H9 (cell line): ENCODE data around the gene WNT9A. TPM values are rescaled to one million over a fixed set of nuclear protein-coding genes. Genes with fewer than 3 reads are reported as not detected.

Experiments used
- DNase-seq: peaks from one replicate; pipeline ENCODE4 v3.0.0-alpha.2; 2017
- H2AFZ ChIP-seq: one replicate; pipeline ENCODE4 v1.6.1; 2013; ENCODE audit warnings: mild to moderate bottlenecking, low read length, control low read depth, moderate library complexity
- H2AK5ac ChIP-seq: 2 replicates; pipeline ENCODE4 v1.6.1; 2013; ENCODE audit warnings: low read length, control low read depth, mixed read lengths; ENCODE audit not compliant: insufficient read length
- H2BK120ac ChIP-seq: one replicate; pipeline ENCODE4 v1.6.1; 2013; ENCODE audit warnings: low read depth, mild to moderate bottlenecking, low read length, control low read depth, inconsistent platforms; ENCODE audit not compliant: poor library complexity, severe bottlenecking
- H2BK12ac ChIP-seq: 2 replicates; pipeline ENCODE4 v1.6.1; 2013; ENCODE audit warnings: low read length, control low read depth, mixed read lengths, low read depth; ENCODE audit not compliant: insufficient read length
- H2BK15ac ChIP-seq: 2 replicates; pipeline ENCODE4 v1.6.1; 2013; ENCODE audit warnings: low read depth, low read length, control low read depth
- H2BK20ac ChIP-seq: one replicate; pipeline ENCODE4 v1.6.1; 2013; ENCODE audit warnings: low read depth, mild to moderate bottlenecking, low read length, control low read depth, inconsistent platforms; ENCODE audit not compliant: poor library complexity, severe bottlenecking
- H2BK5ac ChIP-seq: 2 replicates; pipeline ENCODE4 v1.6.1; 2013; ENCODE audit warnings: low read length, control low read depth, mixed read lengths; ENCODE audit not compliant: insufficient read length
- H3K14ac ChIP-seq: 2 replicates; pipeline ENCODE4 v1.6.1; 2013; ENCODE audit warnings: low read length, control low read depth; ENCODE audit not compliant: insufficient read depth
- H3K18ac ChIP-seq: 2 replicates; pipeline ENCODE4 v1.6.1; 2013; ENCODE audit warnings: low read depth, mild to moderate bottlenecking, mixed read lengths, low read length, control low read depth; ENCODE audit not compliant: insufficient read length
- H3K23ac ChIP-seq: 2 replicates; pipeline ENCODE4 v1.6.1; 2013; ENCODE audit warnings: low read length, control low read depth, mixed read lengths, low read depth; ENCODE audit not compliant: insufficient read length
- H3K23me2 ChIP-seq: 2 replicates; pipeline ENCODE4 v1.6.1; 2013; ENCODE audit warnings: low read depth, mild to moderate bottlenecking, mixed read lengths, low read length, control low read depth; ENCODE audit not compliant: insufficient read length, poor library complexity, severe bottlenecking
- H3K27ac ChIP-seq: 2 replicates; pipeline ENCODE4 v1.5.1; 2013; ENCODE audit warnings: low read length, control low read depth, mixed read lengths, low read depth; ENCODE audit not compliant: insufficient read length
- H3K27me3 ChIP-seq: 2 replicates; pipeline ENCODE4 v1.6.1; 2013; ENCODE audit warnings: low read length, control low read depth, inconsistent platforms; ENCODE audit not compliant: insufficient read depth
- H3K4ac ChIP-seq: 2 replicates; pipeline ENCODE4 v1.6.1; 2013; ENCODE audit warnings: low read depth, mild to moderate bottlenecking, control low read depth, inconsistent platforms, low read length, moderate library complexity
- H3K4me1 ChIP-seq: 2 replicates; pipeline ENCODE4 v1.6.1; 2013; ENCODE audit warnings: low read length, control low read depth, inconsistent platforms; ENCODE audit not compliant: insufficient read depth
- H3K4me2 ChIP-seq: 2 replicates; pipeline ENCODE4 v1.6.1; 2013; ENCODE audit warnings: low read length, control low read depth, mixed read lengths; ENCODE audit not compliant: insufficient read length, insufficient read depth
- H3K56ac ChIP-seq: 2 replicates; pipeline ENCODE4 v1.6.1; 2013; ENCODE audit warnings: low read depth, mild to moderate bottlenecking, mixed read lengths, low read length, control low read depth; ENCODE audit not compliant: insufficient read length
- H3K79me1 ChIP-seq: 2 replicates; pipeline ENCODE4 v1.6.1; 2013; ENCODE audit warnings: low read depth, mild to moderate bottlenecking, moderate library complexity, low read length, control low read depth, inconsistent platforms; ENCODE audit not compliant: insufficient read depth, poor library complexity, severe bottlenecking
- H3K79me2 ChIP-seq: 2 replicates; pipeline ENCODE4 v1.6.1; 2013; ENCODE audit warnings: low read length, control low read depth, inconsistent platforms; ENCODE audit not compliant: insufficient read depth
- H3K9ac ChIP-seq: 2 replicates; pipeline ENCODE4 v1.6.1; 2013; ENCODE audit warnings: low read length, control low read depth, mixed read lengths; ENCODE audit not compliant: insufficient read length; ENCODE audit errors: extremely low read depth
- H3K9me3 ChIP-seq: one replicate; pipeline ENCODE4 v1.6.1; 2013; ENCODE audit warnings: low read depth, low read length, inconsistent platforms; ENCODE audit not compliant: control insufficient read depth
- H3T11ph ChIP-seq: one replicate; pipeline ENCODE4 v1.6.1; 2013; ENCODE audit warnings: mild to moderate bottlenecking, low read length, control low read depth, inconsistent platforms
- H4K20me1 ChIP-seq: one replicate; pipeline ENCODE4 v1.6.1; 2013; ENCODE audit not compliant: control insufficient read depth, insufficient read length, insufficient read depth
- H4K5ac ChIP-seq: 2 replicates; pipeline ENCODE4 v1.6.1; 2013; ENCODE audit warnings: low read depth, mild to moderate bottlenecking, mixed read lengths, low read length, control low read depth; ENCODE audit not compliant: insufficient read length
- H4K8ac ChIP-seq: replicated peaks from 2 replicates; pipeline ENCODE4 v1.6.1; 2013; ENCODE audit warnings: low read length, control low read depth, mixed read lengths, low read depth; ENCODE audit not compliant: insufficient read length
- H4K91ac ChIP-seq: 2 replicates; pipeline ENCODE4 v1.6.1; 2013; ENCODE audit warnings: low read depth, mild to moderate bottlenecking, moderate library complexity, mixed read lengths, low read length, control low read depth; ENCODE audit not compliant: insufficient read length
- H3K27ac Mint-ChIP-seq, 3 experiments: 2 replicates in 2 of 3; 3 replicates in 1 of 3; pipeline ENCODE4 v1.8.0; 2020 to 2021; ENCODE audit warnings: mixed read lengths in 3 of 3, mild to moderate bottlenecking in 1 of 3, moderate library complexity in 1 of 3
- H3K27me3 Mint-ChIP-seq: 2 replicates; pipeline ENCODE4 v1.8.0; 2021; ENCODE audit warnings: low read depth, mild to moderate bottlenecking, moderate library complexity, mixed read lengths
- H3K36me3 Mint-ChIP-seq, 3 experiments: 2 replicates in 2 of 3; 3 replicates in 1 of 3; pipeline ENCODE4 v1.8.0; 2020 to 2021; ENCODE audit warnings: low read depth in 3 of 3, mixed read lengths in 3 of 3; ENCODE audit not compliant: insufficient read depth in 1 of 3
- H3K4me1 Mint-ChIP-seq, 2 experiments: 2 replicates each; pipeline ENCODE4 v1.8.0; 2020; ENCODE audit warnings: mixed read lengths in 2 of 2
- H3K4me3 Mint-ChIP-seq, 2 experiments: 2 replicates in 1 of 2; 3 replicates in 1 of 2; pipeline ENCODE4 v1.8.0; 2020 to 2021; ENCODE audit warnings: mild to moderate bottlenecking in 2 of 2, mixed read lengths in 2 of 2, moderate library complexity in 1 of 2
- H3K9me3 Mint-ChIP-seq, 2 experiments: 2 replicates in 1 of 2; 3 replicates in 1 of 2; pipeline ENCODE4 v1.8.0; 2020; ENCODE audit warnings: mild to moderate bottlenecking in 2 of 2, mixed read lengths in 2 of 2, moderate library complexity in 1 of 2
- WGBS: extraction: QIAGEN DNeasy Blood & Tissue Kit; methylation state at CpG from one replicate; pipeline ENCODE4 v1.1.7; 2013; ENCODE audit warnings: missing lambda C conversion rate, low lambda C conversion rate, mixed read lengths; ENCODE audit not compliant: insufficient read length; ENCODE audit errors: extremely low coverage; 5-methylcytosine and 5-hydroxymethylcytosine counted together
- total RNA-seq: library from RNA; stranded (reverse); gene quantifications from 2 replicates; pipeline ENCODE4 v1.2.1, GENCODE V29; 2021
- TF ChIP-seq, protein P1 (sequence below): fragments of 200-600 bp; sonication (generic); conservative IDR thresholded peaks from 3 replicates; pipeline ENCODE4 v1.8.0; 2021; ENCODE audit warnings: antibody characterized with exemption, mild to moderate bottlenecking

The WNT9A gene
- total RNA-seq, 1 experiment from 2014 or later = 0.77 TPM

- Histone ChIP-seq H3K14ac (no peak overlapping the region; the same call in 1 of the 2 replicates), H2BK12ac (no peak overlapping the region), H2BK5ac (no peak overlapping the region), H2AFZ (no peak overlapping the region), H3K79me2 (no peaks in the 10 kb centered on the region), H3K4me2 (no peak overlapping the region), H3T11ph (no peak overlapping the region), H3K23ac (no peak overlapping the region), H3K56ac (no peak overlapping the region), H3K4ac (no peak overlapping the region), H3K9ac (no peak overlapping the region), H4K20me1 (no peaks in the 10 kb centered on the region), H3K9me3 (no peaks in the 10 kb centered on the region), H3K18ac (no peak overlapping the region), H3K27ac (no peak overlapping the region), H4K91ac (no peak overlapping the region), H3K79me1 (no peaks in the 10 kb centered on the region), H2BK15ac (no peak overlapping the region), H3K4me1 (no peaks in the 10 kb centered on the region), H2BK120ac (no peak overlapping the region), H2BK20ac (no peak overlapping the region), H4K8ac (no peak overlapping the region), H3K27me3 (no peaks in the 10 kb centered on the region), H4K5ac (no peak overlapping the region), H2AK5ac (no peak overlapping the region), H3K23me2 (no peaks in the 10 kb centered on the region)
- no peak overlapping the region; a peak in 1 of 7 replicates for H3K27ac Mint-ChIP-seq
- TF ChIP-seq, protein P1, sequence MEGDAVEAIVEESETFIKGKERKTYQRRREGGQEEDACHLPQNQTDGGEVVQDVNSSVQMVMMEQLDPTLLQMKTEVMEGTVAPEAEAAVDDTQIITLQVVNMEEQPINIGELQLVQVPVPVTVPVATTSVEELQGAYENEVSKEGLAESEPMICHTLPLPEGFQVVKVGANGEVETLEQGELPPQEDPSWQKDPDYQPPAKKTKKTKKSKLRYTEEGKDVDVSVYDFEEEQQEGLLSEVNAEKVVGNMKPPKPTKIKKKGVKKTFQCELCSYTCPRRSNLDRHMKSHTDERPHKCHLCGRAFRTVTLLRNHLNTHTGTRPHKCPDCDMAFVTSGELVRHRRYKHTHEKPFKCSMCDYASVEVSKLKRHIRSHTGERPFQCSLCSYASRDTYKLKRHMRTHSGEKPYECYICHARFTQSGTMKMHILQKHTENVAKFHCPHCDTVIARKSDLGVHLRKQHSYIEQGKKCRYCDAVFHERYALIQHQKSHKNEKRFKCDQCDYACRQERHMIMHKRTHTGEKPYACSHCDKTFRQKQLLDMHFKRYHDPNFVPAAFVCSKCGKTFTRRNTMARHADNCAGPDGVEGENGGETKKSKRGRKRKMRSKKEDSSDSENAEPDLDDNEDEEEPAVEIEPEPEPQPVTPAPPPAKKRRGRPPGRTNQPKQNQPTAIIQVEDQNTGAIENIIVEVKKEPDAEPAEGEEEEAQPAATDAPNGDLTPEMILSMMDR = no peak
- H3K4me3 Mint-ChIP-seq = no peak overlapping the region
- H3K9me3 Mint-ChIP-seq = no peaks in the 10 kb centered on the region
- H3K4me1 Mint-ChIP-seq = peaks cover 7 to 22% of the 10 kb centered on the region in 2 experiments
- no CpG with 5 or more reads among the region's 11 CpGs for WGBS
- no peak for DNase-seq
- no peaks in the 10 kb centered on the region for H3K27me3 Mint-ChIP-seq
- no peaks in the 10 kb centered on the region for H3K36me3 Mint-ChIP-seq
Observed at GRCh38 chr1:227926216-227926791, 21.4 kb downstream of the WNT9A start.
